Measurements from ENCODE around the gene SSTR3.
A peak's percentile ranks its signal among the peaks of the same experiment; 100 is the strongest.

SSTR3 gene

DNA sequence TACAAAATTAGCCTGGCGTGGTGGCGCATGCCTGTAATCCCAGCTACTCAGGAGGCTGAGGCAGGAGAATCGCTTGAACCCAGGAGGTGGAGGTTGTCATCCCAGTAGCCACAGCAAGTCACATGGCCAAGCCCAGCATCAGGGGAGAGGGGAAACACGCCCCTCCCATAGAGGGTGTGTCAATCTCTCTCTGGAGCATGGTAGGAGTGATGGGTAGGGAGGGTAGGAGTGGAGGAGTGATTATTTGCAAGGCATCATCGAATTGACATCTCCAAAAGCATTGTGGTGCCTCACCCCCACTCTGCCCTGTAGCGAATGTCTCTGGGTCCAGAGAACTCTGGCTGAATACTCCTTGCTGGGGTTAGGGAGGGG, 6.1 kb upstream of the SSTR3 start:
- peaks cover 54% of the 10 kb centered on the region for H3K4me1 ChIP-seq (ENCODE audit: control insufficient read depth, low read length)
- no peaks in the 10 kb centered on the region for H3K9me2 ChIP-seq (replicated peaks; ENCODE audit: control insufficient read depth, low read length)
- H3K79me2 ChIP-seq (ENCODE audit: control insufficient read depth, low read length) = no peaks in the 10 kb centered on the region
- peaks cover under 1% of the 10 kb centered on the region for H3K36me3 ChIP-seq (ENCODE audit: control insufficient read depth, low read length)
- no peaks in the 10 kb centered on the region for H3K27me3 ChIP-seq (ENCODE audit: control insufficient read depth, low read length)
- peak overlapping the region; percentile 75 for H3K4me2 ChIP-seq (ENCODE audit: low read length)
- TF ChIP-seq EZH2phosphoT487 (IDR thresholded peaks at IDR 0.05; ENCODE audit: borderline replicate concordance, low read length) (no peak), CTCF (IDR thresholded peaks at IDR 0.05; ENCODE audit: low read depth, low read length, poor library complexity, severe bottlenecking) (no peak)
- no peaks in the 10 kb centered on the region for H3K9me3 ChIP-seq (ENCODE audit: control insufficient read depth, insufficient read depth, low read length)
- H3K4me3 ChIP-seq (ENCODE audit: low read length) = peak overlapping the region; percentile 47
- peaks cover 11% of the 10 kb centered on the region for H3F3A ChIP-seq (ENCODE audit: control insufficient read depth, insufficient read depth)
- H3K27ac ChIP-seq (ENCODE audit: low read depth, low read length) = peak overlapping the region; percentile 79
- no peaks in the 10 kb centered on the region for H4K20me1 ChIP-seq (ENCODE audit: control insufficient read depth, insufficient read depth, low read depth, low read length)

- no peaks in the 10 kb centered on the region for H3K79me2 ChIP-seq (ENCODE audit: control insufficient read depth, low read length)
- H4K20me1 ChIP-seq (ENCODE audit: control insufficient read depth, insufficient read depth, low read depth, low read length) = no peaks in the 10 kb centered on the region
- H3F3A ChIP-seq (ENCODE audit: control insufficient read depth, insufficient read depth) = peaks cover 11% of the 10 kb centered on the region
- peaks cover 48% of the 10 kb centered on the region for H3K4me1 ChIP-seq (ENCODE audit: control insufficient read depth, low read length)
- H3K36me3 ChIP-seq (ENCODE audit: control insufficient read depth, low read length) = no peaks in the 10 kb centered on the region
- no peak overlapping the region for H3K4me3 ChIP-seq (ENCODE audit: low read length)
- H3K9me2 ChIP-seq (replicated peaks; ENCODE audit: control insufficient read depth, low read length) = no peaks in the 10 kb centered on the region
- H3K4me2 ChIP-seq (ENCODE audit: low read length) = no peak overlapping the region
- H3K27ac ChIP-seq (ENCODE audit: low read depth, low read length) = no peak overlapping the region
- no peaks in the 10 kb centered on the region for H3K27me3 ChIP-seq (ENCODE audit: control insufficient read depth, low read length)
- TF ChIP-seq CTCF (IDR thresholded peaks at IDR 0.05; ENCODE audit: low read depth, low read length, poor library complexity, severe bottlenecking) (no peak), EZH2phosphoT487 (IDR thresholded peaks at IDR 0.05; ENCODE audit: borderline replicate concordance, low read length) (no peak)
- H3K9me3 ChIP-seq (ENCODE audit: control insufficient read depth, insufficient read depth, low read length) = no peaks in the 10 kb centered on the region
These were observed 3.6 kb upstream of the SSTR3 start for GRCh38 chr22:37215890-37216289.

- Histone ChIP-seq H3F3A (ENCODE audit: control insufficient read depth, insufficient read depth) (peaks cover 11% of the 10 kb centered on the region), H3K27ac (ENCODE audit: low read depth, low read length) (no peak overlapping the region), H3K4me2 (ENCODE audit: low read length) (no peak overlapping the region), H3K9me2 (replicated peaks; ENCODE audit: control insufficient read depth, low read length) (no peaks in the 10 kb centered on the region), H3K36me3 (ENCODE audit: control insufficient read depth, low read length) (no peaks in the 10 kb centered on the region), H3K9me3 (ENCODE audit: control insufficient read depth, insufficient read depth, low read length) (no peaks in the 10 kb centered on the region), H3K79me2 (ENCODE audit: control insufficient read depth, low read length) (no peaks in the 10 kb centered on the region), H3K27me3 (ENCODE audit: control insufficient read depth, low read length) (no peaks in the 10 kb centered on the region), H4K20me1 (ENCODE audit: control insufficient read depth, insufficient read depth, low read depth, low read length) (no peaks in the 10 kb centered on the region), H3K4me3 (ENCODE audit: low read length) (no peak overlapping the region), H3K4me1 (ENCODE audit: control insufficient read depth, low read length) (peaks cover 36% of the 10 kb centered on the region)
- TF ChIP-seq EZH2phosphoT487 (IDR thresholded peaks at IDR 0.05; ENCODE audit: borderline replicate concordance, low read length) (no peak), CTCF (IDR thresholded peaks at IDR 0.05; ENCODE audit: low read depth, low read length, poor library complexity, severe bottlenecking) (no peak)
These were observed 2.4 kb upstream of the SSTR3 start for GRCh38 chr22:37214731-37215030.

All from DOHH2 (cell line).